HG03354 (cell line): ENCODE data around the gene AMBRA1.

Experiments used
- ATAC-seq: cut with Tn5 transposase; IDR thresholded peaks from one replicate; pipeline ENCODE4 v1.9.1; 2021; ENCODE audit warnings: mild to moderate bottlenecking; ENCODE audit not compliant: unreplicated experiment, poor library complexity, severe bottlenecking

The AMBRA1 gene

DNA sequence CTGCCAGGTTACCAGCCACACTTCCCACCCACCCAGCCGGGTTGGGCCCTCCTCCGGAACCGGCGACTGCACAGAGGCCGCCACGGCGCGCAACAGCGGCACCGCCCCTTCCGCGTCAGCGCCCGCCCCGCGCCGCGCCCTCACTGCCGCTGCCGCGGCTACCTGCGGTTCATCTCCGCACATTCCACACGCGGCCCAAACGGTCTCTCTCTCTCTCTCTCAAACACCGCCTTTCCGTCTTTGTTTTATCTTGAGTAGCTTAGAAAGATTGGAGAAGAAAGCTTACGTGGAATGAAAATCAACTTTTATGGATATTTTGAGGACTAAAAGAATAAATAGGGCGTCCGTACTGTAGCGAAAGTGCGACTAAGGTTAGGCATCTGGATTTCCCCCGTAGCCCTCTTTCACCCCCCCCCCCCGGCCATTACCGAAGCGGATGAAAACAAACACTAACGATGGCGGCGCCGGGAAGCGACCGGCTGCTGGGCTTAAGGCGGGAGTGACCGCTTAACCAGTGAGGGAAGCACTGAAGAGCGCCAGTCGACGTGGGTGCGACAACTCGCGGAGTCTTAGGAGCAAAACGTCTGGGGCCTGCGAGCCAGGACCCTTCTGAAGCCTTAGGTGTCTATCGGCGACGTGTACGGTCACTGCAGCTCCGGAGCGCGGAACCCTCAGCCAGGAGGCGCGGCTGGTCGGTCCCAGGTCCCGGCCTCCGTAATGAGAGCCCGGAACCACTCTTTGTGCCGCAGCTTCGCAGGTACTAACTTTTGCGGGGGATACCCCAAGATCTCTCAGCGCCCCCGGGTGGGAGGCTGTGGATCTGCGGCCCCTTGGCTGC, 23.5 kb upstream of the AMBRA1 start, which contains the start of the genes ATG13 and HARBI1:
Gene ATG13 (plus strand): TSS at position 420 of the 838 bp plus-strand sequence. CDS start 26,739 bp downstream, outside the sequence.
Gene HARBI1 (minus strand): TSS at position 94 of the 838 bp plus-strand sequence. CDS start 990 bp downstream, outside the sequence.
- ATAC-seq: peak; percentile 93

- peak; percentile 11 for ATAC-seq
Measured at GRCh38 chr11:46616551-46617133, 22.8 kb upstream of the AMBRA1 start.

- ATAC-seq: no peak
Measured at GRCh38 chr11:46615756-46616155, 21.9 kb upstream of the AMBRA1 start.

DNA sequence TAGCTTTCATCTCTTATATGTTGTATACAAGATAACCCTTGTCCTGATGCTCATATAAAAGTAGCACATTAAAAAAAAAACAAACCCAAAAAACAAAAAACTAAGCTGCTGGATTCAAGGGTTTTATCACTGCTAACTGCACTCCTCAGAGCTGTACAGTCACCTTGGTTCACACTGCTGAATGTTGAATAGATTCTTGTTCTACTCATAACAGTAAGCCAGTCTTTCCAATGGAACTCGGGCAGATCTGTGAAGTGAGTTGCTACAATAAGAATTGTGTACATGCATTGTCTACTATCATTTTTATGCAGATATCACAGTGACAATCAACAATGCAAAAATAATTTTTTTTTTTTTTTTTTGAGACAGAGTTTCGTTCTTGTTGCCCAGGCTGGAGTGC, 18.5 kb upstream of the AMBRA1 start:
- ATAC-seq: no peak

GRCh38 chr11:46611526-46612304, 17.9 kb upstream of the AMBRA1 start:
- no peak for ATAC-seq

DNA sequence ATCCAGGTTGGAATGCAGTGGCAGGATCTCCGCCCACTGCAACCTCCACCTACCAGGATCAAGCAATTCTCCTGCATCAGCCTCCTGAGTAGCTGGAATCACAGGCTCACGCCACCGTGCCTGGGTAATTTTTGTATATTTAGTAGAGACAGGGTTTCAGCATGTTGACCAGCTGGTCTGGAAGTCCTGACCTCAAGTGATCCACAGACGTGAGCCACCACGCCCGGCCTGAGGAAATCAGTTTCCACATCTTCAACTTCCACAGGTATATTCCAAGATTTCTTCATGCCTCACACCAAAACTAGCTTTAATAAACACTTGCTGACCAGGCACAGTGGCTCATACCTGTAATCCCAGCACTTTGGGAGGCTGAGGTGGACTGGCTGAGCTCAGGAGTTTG, 15.6 kb upstream of the AMBRA1 start:
- ATAC-seq: no peak

DNA sequence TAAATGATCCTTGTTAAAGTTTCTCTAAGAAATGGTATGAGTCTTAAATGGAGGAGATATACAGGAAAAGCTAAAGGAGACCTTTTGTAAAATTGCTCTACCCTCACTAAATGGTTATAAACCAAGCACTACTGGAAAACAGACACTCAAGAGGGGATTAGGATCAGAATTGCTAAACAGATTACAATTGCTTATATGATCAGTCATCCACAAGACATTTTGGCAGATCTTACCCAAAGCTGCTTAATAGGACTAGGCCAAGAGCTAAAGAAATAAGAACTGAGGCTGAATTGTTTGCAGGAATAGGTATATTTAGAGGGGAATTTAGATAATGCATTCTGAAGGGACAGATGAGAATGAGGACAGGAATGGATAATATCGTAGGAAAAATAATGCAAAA, 13.7 kb upstream of the AMBRA1 start:
- no peak for ATAC-seq

DNA sequence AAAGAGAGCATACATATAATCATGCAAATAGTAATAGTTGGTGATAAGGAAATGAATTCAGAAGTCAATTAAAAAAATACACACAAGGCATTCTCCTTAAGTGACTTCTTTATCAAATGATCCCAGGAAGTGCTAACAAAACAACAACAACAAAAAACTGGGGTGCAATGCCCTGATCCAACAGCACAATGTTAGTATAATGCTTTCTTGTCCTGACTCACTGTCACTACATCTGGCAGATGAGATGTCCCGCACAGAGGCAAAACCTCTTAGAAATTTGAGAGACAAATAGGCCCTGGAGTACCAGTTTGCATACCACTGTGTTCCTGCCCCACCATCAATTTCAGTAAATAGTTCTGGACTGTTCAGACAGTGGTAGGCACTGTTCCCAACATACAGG, 11.0 kb upstream of the AMBRA1 start:
- ATAC-seq: no peak

GRCh38 chr11:46603704-46604308, 10.0 kb upstream of the AMBRA1 start:
- no peak for ATAC-seq

GRCh38 chr11:46601129-46601528, 7.3 kb upstream of the AMBRA1 start:
- no peak for ATAC-seq

DNA sequence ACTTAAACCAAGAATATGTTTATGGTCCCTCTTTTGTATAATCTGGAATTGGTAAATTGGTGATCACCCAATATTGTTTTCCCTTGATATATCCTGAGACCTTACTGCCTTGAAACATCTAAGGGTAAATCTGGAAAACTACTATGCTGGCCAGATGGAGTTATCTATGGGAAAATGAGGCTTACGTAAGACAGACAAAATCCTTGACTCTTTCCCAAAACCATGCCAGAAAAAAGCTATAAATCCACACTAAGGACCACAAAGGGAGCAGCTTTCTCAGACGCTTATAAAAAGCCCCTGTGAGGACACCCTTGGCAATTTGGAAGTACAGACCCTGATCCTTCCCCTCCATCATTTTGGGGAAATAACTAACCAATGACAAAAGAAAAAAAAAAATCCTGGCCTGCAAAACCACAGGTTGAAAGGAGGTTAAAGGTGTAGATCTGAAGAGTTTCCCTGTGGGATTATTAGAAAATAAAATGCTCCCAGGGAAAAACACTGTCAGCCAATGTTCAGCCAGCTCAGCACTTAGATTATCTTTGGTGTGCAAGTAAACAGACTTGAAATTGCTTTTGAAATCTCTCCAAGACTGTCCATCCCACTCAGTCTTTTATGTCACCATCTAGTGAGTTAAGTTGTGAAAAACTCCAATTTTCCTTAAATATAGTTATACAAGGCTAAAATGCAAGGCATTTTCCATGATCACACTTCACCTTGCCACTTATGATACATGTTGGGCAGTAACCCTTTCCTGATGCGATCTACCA, 6.6 kb upstream of the AMBRA1 start:
- no peak for ATAC-seq

GRCh38 chr11:46599340-46600193, 5.7 kb upstream of the AMBRA1 start:
- ATAC-seq: no peak

DNA sequence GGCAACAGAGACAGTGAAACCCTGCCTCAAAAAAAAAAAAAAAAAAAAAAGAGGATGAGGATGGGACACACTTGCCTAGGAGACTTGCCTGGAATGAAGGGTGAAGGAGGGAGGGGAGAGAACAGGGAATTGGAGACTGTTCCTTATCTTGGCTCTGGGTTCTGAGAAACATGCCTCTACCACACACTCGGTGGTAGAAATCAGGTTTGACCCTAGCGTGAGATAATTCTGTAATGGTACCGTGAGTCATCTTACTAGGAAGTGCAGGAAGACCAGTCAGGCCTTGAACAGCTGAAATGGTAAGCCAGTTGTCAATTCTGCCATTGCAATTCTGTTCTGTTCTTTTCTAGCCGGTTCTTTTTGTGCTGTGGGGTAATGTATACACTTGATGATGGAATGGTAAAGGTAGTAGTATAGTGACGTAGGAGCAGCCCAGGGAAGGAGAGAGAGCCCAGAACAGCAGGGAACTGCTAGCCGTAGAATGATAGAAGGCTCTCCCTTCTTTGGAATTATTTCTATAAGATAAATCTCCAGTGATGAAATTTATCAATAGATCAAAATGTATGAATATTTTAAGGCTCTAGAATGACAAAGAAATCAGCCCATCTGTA, 3.9 kb upstream of the AMBRA1 start:
- no peak for ATAC-seq

DNA sequence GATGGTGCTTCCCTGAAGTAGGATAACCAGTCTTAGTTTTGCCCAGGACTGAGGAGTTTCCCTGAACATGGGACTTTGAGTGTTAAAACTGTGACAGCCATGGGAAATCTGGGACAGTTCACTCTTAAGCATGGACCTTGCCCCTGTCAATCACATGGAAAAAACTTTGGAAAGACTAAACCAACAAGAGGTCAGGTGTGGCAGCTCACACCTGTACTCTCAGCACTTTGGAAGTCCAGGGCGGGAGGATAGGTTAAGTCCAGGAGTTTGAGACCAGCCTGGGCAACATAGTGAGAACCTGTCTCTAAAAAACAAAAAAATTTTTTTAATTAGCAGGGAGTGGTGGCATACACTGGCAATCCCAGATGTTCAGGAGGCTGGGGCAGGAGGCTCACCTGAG, 3.3 kb upstream of the AMBRA1 start:
- no peak for ATAC-seq

DNA sequence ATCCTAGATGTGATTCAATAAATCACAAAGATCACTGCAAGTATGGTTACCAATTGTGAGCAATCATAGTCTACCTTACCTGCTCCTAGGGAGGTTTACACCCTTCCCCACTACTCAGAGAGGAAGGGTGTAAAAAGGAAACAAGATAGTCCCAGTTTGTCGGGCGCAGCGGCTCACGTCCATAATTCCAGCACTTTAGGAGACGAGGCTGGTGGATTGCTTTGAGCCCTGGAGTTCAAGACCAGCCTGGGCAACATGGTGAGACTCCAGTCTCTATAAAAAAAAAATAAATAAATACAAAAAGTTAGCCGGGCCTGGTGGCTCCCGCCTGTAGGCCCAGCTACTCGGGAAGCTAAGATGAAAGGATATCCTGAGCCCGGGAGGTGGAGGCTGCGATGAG, 962 bp upstream of the AMBRA1 start:
- ATAC-seq: no peak

DNA sequence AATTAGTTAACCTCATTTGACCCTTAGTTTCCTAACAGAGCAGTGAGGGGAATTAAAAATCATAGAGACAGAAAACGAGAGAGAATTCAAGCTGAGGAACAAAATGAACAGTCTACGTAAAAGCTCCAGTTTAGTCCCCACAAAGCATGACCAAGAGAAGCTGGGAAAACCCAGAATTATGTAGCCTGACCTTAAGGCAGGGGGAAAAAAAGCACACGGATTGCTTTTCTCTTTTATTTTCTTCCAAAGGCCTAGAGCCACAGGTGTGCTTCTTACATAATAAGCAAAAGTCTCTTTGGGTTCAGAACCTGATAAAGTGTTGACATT, 514 bp upstream of the AMBRA1 start:
- ATAC-seq: no peak

DNA sequence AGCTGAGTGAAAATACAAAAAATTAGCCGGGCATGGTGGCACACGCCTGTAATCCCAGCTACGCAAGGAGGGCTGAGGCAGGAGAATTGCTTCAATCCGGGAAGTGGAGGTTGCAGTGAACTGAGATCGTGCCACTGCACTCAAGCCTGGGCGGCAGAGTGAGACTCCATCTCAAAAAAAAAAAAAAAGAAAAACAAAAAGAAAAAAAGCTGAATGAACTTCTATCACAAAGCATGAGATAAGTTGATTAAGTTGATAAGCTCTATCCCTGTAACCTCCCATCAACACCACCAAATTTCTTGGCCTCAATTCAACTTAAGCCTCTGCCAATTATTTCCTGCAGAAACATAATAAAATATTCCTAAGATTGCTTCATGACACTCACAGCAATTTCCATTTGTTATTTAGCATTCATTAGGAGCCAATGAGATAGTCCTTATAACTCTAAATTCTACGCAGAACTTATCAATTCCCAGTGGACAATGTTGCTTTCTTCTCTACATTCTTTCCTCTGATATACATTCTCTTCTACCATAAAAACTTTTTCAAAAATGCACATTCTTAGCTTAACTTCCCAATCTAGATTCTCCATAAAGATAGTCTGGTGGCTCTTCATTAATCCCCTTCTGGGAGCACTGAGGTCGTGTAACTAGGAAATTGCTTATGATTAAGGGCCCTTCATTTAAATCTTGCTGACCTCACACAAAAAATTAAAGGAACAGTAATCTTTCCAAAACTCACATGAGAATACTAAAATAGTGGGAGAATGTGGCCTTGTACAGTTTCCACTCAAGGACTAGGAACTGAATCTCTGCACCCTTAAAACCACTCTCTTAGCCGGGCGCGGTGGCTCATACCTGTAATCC, 2.9 kb downstream of the AMBRA1 start:
- no peak for ATAC-seq
